Prostate gland (tissue), 2 donors: ENCODE results near the gene SETBP1.

Experiments
- POLR2A ChIP-seq: fragments of 450-650 bp; IDR thresholded peaks from one replicate; pipeline ENCODE4 v1.6.1; 2016; ENCODE audit warnings: antibody characterized with exemption, mild to moderate bottlenecking
- TF ChIP-seq, protein P1 (sequence below), 4 experiments: fragments of 200-600 bp in 2 of 4; fragments of 450-650 bp in 2 of 4; sonication (generic) in 2 of 4; IDR thresholded peaks; 1 replicate in 3 of 4; 2 replicates in 1 of 4; pipeline ENCODE4 v1.5.1; 2016 to 2019; ENCODE audit warnings: antibody characterized with exemption in 4 of 4, mild to moderate bottlenecking in 2 of 4, moderate library complexity in 2 of 4

DNA sequence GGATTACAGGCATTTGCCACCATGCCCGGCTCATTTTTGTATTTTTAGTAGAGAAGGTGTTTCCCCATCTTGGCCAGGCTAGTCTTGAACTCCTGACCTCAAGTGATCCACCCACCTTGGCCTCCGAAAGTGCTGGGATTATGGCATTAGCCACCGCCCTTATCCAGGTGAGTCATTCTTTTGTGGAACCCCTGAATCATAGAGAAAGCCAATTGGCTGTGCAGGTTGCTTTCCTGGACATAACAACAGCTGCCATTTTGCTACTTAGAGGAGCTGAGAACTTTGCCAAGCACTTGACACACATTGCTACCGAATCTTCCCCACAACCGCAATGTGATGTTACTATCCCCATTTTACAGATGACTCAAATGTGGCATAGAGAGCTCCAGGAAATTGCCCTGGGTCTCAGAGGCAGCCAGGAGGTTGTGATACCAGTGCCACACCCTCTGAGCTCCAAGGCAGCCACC lies 36.0 kb downstream of the SETBP1 start:
- TF ChIP-seq, protein P1, sequence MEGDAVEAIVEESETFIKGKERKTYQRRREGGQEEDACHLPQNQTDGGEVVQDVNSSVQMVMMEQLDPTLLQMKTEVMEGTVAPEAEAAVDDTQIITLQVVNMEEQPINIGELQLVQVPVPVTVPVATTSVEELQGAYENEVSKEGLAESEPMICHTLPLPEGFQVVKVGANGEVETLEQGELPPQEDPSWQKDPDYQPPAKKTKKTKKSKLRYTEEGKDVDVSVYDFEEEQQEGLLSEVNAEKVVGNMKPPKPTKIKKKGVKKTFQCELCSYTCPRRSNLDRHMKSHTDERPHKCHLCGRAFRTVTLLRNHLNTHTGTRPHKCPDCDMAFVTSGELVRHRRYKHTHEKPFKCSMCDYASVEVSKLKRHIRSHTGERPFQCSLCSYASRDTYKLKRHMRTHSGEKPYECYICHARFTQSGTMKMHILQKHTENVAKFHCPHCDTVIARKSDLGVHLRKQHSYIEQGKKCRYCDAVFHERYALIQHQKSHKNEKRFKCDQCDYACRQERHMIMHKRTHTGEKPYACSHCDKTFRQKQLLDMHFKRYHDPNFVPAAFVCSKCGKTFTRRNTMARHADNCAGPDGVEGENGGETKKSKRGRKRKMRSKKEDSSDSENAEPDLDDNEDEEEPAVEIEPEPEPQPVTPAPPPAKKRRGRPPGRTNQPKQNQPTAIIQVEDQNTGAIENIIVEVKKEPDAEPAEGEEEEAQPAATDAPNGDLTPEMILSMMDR (IDR thresholded peaks at IDR 0.05), result no peak
- no peak for TF ChIP-seq POLR2A
